Head of caudate nucleus (tissue), 42 donors: ENCODE measurements around the gene EEF2K.
A peak's percentile ranks its signal among the peaks of the same experiment; 100 is the strongest.

Experiments
- DNase-seq, 42 donors: peaks; one replicate each; pipeline versions ENCODE4 v3.0.0 to v3.0.0-alpha.2; 2020 to 2021; ENCODE audit warnings: mixed read lengths in 7 of 42
- intact Hi-C: fragments of 100-400 bp; cut with DNase I; formaldehyde crosslinking; loops from one replicate; pipeline ENCODE4 v1.15.0; 2022

EEF2K gene

GRCh38 chr16:22229889-22230288, 23.8 kb downstream of the EEF2K start:
- intact Hi-C loops: no loop called here
- no peak for DNase-seq

GRCh38 chr16:22232277-22233036, 26.4 kb downstream of the EEF2K start:
- intact Hi-C loops: no loop called here

GRCh38 chr16:22233037-22233372, 26.9 kb downstream of the EEF2K start:
- intact Hi-C loops: no loop called here
- DNase-seq: no peak

More at GRCh38 chr16:22232277-22233036, 26.4 kb downstream of the EEF2K start:
- peak in 1 of 42 donors; percentile 9 for DNase-seq

GRCh38 chr16:22235839-22236745, 30.0 kb downstream of the EEF2K start:
- intact Hi-C loops: no loop called here
- peak in 1 of 42 donors; percentile 18 for DNase-seq

- intact Hi-C loops: no loop called here
- DNase-seq: no peak
These were observed 33.2 kb downstream of the EEF2K start for GRCh38 chr16:22239131-22239805.

GRCh38 chr16:22240023-22240710, 34.1 kb downstream of the EEF2K start:
- intact Hi-C loops: no loop called here
- no peak for DNase-seq

GRCh38 chr16:22250522-22250921, 44.4 kb downstream of the EEF2K start:
- intact Hi-C loops: no loop called here

GRCh38 chr16:22252317-22252716, 46.2 kb downstream of the EEF2K start:
- DNase-seq: peak in 3 of 42 donors; percentile 18 to 36 (median 18)
- intact Hi-C loops: no loop called here

More at GRCh38 chr16:22250522-22250921, 44.4 kb downstream of the EEF2K start:
- DNase-seq: no peak

- intact Hi-C loops: no loop called here
- no peak for DNase-seq
These were observed 47.2 kb downstream of the EEF2K start for GRCh38 chr16:22253272-22253671.

- intact Hi-C loops: no loop called here
- no peak for DNase-seq
These were observed 49.3 kb downstream of the EEF2K start for GRCh38 chr16:22255335-22255734.

GRCh38 chr16:22257440-22257839, 51.4 kb downstream of the EEF2K start:
- intact Hi-C loops: no loop called here
- DNase-seq: no peak

GRCh38 chr16:22260490-22260889, 54.4 kb downstream of the EEF2K start:
- no peak for DNase-seq
- intact Hi-C loops: no loop called here

- DNase-seq: no peak
- intact Hi-C loops: no loop called here
These were observed 56.4 kb downstream of the EEF2K start for GRCh38 chr16:22262460-22262859.

GRCh38 chr16:22264786-22265185, 58.7 kb downstream of the EEF2K start:
- no peak for DNase-seq
- intact Hi-C loops: no loop called here

GRCh38 chr16:22265351-22265750, 59.3 kb downstream of the EEF2K start:
- intact Hi-C loops: no loop called here
- DNase-seq: no peak

- intact Hi-C loops: no loop called here
- DNase-seq: no peak
These were observed 60.5 kb downstream of the EEF2K start for GRCh38 chr16:22266546-22266945.

GRCh38 chr16:22267764-22268163, 61.7 kb downstream of the EEF2K start:
- intact Hi-C loops: no loop called here
- no peak for DNase-seq

GRCh38 chr16:22270525-22270924, 64.4 kb downstream of the EEF2K start:
- intact Hi-C loops: no loop called here
- DNase-seq: no peak
